Activated CD4-positive, alpha-beta T cell treated with anti-CD3 and anti-CD28 coated beads for 48 hours (primary cell): ENCODE data around the gene NDUFA11.

Source experiments
- DNase-seq: peaks from one replicate; pipeline ENCODE4 v3.0.0-alpha.2; 2020

Gene NDUFA11

DNA sequence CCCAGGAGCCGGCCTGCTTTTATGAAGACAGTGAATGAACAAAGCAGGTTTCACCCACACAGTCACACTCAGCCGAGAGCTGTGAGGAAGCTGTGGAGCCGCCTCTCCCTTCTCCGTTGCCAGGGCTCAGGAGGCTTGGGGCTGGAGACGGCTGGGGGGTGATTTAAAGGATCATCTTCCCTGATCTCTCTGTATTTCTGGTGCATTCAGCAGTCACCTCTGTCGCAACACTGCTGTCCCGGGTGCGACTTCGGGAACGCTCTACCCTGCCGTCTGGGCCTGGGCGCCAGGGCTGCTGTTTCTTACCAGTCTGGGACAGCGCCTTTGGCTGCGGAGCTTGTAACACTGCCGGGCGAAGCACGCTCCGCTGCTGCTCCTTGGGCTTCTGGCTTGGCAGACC, 28.6 kb upstream of the NDUFA11 start:
- DNase-seq: no peak

GRCh38 chr19:5931251-5931650, 27.7 kb upstream of the NDUFA11 start:
- no peak for DNase-seq

DNA sequence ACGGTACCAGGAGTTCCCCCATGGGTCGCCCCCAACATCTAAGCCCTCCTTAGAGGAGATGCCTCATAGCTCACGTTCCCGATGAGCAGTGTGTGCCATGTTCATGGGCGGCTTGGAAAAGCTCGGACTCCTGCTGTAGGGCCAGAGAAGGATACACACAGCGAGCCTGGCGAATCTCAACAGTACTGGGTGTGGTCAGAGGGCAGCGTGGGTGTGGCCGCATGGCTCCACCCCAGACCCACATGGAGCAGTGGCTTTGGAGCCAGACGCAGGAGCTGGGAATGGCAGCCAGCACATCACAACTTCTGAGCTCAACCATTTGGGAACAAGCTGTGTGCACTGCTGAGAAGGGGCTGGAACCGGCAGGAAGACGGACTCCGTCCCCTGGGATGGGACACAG, 26.0 kb upstream of the NDUFA11 start:
- no peak for DNase-seq

DNA sequence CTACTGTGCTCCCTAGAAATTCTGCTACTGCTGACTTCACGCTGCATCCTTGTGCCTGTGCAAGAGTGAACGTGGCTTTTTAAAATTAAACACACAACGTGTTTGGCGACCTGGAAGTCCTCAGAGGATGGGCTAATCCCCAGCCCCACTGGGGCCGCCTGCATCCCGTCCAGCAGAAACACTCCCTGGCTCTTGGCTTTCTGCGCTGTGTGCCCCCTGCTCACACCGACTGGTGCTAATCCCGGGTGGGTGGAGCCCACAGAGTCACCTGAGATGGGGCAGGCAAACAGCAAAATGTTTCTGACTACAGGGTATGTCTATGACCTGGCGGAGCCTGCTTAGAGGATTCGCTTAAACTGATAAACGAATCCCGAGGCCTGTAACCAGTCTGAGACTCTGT, 25.6 kb upstream of the NDUFA11 start:
- DNase-seq: no peak

DNA sequence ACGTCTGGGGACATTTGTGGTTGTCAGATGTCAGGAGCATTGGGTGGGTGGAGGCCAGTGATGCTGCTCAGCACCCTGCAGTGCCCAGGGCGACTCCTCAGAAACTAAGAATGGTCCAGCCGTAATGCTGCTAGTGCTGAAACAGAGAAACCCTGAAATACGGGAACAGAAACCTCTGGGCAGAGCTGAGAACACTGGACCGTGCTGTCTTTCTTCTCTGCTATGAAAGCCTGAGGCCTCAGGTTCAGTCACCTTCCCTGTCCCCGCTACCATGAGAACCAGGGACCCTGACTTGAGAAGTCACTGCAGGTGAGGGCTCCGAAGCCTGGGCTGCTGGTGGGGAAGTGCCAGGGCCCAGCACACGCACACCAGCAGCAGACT, 23.8 kb upstream of the NDUFA11 start:
- DNase-seq: no peak

GRCh38 chr19:5926641-5927440, 23.3 kb upstream of the NDUFA11 start:
- no peak for DNase-seq

DNA sequence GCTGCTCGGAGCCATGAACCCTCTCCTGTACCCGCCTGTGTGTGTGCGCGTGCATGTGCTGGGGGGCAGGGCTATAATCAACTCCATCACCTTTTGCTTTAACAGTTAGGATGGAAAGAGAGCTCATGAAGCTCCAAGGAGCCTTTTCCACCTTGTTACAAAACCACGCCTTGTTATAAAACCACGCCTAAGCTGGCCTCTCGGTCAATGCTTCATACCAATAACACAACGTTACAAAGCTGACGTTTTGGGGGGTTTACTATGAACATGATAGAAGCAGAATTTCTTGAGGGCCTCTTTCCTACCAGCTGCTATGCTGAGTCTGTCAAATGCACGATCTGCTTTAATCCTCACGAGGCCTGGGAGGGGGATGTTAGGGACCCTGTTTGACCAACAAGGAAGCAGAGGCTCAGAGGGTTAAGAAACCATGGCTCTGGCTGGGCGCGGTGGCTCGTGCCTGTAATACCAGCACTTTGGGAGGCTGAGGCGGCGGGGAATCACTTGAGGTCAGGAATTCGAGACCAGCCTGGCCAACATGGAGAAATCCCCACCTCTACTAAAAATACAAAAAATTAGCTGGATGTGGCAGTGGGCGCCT, 22.3 kb upstream of the NDUFA11 start:
- DNase-seq: no peak

DNA sequence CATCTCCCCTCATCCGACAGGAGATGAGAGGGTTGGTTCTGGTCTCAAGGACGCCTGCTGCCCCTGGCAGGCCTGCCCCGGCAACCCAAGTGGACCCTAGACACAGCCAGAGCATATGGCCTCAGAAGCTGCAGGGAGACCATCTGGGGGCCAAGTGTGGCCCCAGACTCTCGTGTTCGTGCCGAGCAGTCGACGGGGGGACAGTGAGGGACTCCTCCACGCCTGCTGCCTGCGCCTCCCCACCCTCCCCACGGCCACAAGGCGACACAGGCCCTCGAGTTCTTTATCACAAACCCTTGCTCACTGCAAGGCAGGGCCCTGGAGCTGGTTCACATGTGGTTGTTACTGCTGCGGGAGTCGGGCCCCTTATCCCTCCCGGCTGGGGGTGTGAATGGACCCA, 19.8 kb upstream of the NDUFA11 start:
- no peak for DNase-seq

DNA sequence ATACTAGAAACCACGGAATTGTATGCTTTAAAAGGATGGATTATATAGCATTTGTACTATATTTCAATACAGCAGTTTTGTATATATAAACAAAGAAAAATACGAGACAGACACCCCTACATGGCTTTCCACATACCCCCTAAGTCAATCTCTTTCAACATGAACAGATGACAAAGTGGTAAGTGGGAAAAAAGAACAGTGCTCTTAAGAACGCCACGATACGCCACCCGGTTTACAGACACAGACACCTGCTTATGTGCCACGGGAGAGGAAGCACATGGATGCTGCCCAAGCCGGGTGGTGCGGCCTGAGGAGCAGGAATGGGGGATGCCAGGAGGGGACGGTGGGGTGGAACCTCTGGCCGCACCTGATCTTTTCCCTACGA, 18.6 kb upstream of the NDUFA11 start:
- DNase-seq: no peak

DNA sequence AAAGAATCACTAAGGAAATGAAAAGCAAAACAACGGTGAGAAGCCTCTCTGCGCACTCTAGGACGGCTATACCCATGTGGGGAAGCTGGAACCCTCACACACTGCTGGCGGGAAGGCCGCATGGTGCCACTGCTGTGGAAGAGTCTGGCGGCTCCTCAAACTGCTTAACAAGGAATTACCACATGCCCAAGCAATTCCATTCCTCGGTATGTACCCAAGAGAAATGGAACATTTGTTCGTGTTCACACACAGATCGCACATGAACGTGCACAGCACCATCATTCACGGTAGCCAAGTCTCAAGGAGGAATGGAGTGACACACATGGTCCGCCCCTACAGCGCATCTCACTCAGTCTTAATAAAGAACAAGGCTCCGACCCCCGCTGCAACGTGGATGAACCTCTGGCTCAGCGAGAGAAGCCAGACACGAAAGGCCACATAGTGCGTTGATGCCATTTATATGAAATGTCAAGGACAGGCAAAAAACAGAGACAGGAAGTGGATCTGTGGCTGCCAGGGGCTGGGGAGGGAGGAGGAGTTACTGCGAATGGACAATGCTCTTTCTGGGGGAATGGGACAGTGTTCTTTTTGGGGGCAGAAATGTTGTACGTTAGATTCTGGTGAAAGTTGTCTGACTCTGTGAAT, 18.0 kb upstream of the NDUFA11 start:
- no peak for DNase-seq

DNA sequence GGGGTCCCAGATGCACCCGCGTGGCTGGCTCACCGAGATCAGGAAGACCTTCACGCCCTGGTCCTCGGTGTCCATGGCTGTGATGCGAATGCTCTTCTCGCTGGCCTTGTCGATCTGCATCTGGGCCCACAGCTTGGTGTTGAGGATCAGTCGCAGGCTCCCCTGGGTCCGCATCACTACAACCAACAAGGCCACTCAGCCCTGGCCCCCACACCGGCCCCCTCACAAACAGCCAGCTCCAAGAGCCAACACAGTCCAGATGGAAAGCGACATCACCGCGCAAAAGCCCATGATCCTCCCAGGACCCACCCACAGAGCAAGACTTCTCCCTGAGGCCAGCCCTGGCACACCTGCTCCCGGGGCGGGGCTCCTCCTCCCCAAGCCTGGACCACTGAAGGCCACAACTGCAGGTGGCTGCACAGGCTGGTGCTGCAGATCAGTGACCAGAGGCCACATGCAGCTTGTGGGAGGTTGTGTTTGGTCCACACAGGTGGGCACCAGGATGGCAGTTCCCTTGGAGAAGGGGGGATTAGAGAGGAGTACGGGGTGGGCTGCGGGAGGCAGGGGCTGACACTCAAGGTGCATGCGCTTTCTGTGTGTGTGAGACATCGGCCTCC, 15.0 kb upstream of the NDUFA11 start:
- DNase-seq: no peak

- no peak for DNase-seq
Measured at GRCh38 chr19:5917431-5918107, 14.0 kb upstream of the NDUFA11 start.

- DNase-seq: no peak
Measured at GRCh38 chr19:5916181-5916708, 12.7 kb upstream of the NDUFA11 start.

DNA sequence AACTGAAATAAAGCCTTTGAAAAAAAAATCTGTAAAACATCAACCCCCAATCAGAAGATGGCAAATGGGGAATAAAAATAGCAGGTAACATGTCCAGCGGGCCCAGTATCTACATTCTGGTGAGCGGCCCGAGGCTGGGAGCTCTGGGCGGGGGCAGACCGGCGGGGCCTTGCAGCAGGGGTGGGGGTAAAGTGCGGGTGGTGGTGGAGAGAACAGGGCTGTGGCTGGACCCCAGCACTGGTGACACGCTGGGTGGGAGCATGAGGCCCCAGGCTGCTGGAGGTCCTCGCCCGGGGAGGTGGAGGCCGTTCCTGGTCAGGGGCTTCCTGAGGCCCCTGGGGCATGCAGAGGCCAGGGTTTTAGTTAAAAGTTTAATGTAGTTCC, 12.2 kb upstream of the NDUFA11 start:
- DNase-seq: no peak

DNA sequence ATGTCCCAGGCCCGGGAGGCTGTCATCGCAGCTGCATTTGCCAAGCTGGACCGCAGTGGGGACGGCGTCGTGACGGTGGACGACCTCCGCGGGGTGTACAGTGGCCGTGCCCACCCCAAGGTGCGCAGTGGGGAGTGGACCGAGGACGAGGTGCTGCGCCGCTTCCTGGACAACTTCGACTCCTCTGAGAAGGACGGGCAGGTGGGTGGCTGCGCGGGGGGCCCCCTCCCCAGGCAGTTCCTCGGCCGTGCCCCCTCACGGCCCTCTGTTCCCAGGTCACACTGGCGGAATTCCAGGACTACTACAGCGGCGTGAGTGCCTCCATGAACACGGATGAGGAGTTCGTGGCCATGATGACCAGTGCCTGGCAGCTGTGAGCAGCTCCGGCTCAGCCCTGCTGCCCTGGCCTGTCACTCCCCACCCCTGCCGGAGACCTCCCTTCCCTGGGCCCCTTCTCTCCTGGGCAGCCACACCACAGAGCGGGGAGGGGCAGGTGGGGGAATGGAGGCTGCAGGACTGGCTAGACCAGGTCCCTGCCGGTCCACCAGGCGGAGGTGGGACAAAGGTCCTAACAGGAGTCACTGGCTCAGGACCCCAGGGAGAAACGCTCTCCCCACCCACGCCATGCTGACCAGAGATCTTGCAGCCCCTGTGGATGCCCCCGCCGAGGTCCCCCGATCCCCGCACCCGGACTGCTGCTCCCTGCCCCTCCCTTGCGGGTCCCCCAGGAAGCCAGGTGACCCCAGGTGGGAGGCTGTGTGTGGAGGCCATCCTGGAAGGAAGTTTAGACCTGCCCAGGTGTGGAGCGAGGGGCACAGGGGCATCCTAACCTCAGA, 11.6 kb upstream of the NDUFA11 start:
- DNase-seq: no peak

DNA sequence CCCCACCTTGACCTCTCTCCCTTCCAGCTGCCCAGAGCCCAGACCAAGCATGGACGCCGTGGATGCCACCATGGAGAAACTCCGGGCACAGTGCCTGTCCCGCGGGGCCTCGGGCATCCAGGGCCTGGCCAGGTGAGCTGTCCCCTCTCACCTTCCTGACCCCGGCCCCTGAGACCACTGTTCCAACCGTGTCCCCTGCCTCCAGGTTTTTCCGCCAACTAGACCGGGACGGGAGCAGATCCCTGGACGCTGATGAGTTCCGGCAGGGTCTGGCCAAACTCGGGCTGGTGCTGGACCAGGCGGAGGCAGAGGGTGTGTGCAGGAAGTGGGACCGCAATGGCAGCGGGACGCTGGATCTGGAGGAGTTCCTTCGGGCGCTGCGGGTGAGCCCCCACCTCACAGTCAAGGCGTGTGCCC, 10.8 kb upstream of the NDUFA11 start:
- no peak for DNase-seq

DNA sequence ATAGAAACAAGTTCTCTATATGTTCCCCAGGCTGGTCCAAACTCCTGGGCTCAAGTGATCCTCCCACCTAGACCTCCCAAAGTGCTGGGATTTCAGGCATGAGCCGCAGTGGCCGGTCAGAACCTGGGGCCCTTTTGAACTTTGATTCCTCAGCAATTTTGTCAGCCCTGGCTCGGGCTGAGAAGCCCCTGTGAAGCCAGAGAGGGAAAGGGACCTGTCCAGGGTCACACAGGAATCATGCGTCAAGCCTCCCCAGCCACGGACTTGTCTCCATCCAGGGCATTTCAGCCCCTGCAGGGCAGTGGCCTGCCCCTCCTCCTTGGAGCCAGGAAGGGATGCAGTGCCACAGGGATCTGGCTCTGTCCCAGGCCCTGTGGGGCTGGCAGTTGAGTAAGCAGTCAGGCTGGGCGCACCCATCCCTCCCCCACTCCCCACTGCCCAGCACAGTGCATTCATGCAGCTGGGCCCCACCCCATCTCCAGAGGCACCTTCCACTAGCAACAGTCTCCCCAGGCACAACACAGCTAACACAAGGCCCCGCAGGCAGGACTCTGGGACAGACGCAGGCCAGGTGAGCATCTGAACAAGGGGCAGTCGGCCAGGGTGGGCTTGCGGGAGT, 10.3 kb upstream of the NDUFA11 start, which contains the start of gene CAPS:
Gene CAPS (plus strand): TSS at position 516 of the 619 bp plus-strand sequence. CDS start 153 bp downstream, outside the sequence.
- DNase-seq: no peak

DNA sequence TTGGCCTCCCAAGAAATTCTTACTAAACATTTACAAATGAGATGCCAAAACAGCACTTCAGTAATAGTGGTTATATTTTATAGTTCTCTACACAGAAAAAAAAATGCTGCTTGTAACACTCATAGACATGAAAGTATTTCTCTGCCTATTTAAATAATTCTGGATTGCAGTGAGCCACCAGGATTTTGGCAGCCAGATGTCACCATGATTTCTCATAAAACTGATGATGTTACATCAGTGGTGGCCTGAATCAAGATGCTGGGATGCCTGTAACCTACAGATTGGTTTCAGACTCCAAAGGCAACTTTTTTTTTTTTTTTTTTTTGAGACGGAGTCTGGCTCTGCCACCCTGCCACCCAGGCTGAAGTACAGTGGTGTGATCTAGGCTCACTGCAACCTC, 7.8 kb upstream of the NDUFA11 start:
- no peak for DNase-seq

DNA sequence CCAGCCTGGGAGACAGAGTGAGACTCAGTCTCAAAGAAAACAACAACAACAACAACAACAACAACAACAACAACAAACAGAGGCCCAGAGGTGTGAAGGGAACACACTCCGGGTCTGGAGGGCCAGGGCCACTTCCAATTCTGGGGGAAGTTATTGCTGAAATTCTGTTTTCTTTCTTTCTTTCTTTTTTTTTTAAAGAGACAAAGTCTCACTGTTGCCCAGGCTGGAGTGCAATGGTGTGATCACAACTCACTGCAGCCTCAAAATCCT, 7.0 kb upstream of the NDUFA11 start:
- no peak for DNase-seq

DNA sequence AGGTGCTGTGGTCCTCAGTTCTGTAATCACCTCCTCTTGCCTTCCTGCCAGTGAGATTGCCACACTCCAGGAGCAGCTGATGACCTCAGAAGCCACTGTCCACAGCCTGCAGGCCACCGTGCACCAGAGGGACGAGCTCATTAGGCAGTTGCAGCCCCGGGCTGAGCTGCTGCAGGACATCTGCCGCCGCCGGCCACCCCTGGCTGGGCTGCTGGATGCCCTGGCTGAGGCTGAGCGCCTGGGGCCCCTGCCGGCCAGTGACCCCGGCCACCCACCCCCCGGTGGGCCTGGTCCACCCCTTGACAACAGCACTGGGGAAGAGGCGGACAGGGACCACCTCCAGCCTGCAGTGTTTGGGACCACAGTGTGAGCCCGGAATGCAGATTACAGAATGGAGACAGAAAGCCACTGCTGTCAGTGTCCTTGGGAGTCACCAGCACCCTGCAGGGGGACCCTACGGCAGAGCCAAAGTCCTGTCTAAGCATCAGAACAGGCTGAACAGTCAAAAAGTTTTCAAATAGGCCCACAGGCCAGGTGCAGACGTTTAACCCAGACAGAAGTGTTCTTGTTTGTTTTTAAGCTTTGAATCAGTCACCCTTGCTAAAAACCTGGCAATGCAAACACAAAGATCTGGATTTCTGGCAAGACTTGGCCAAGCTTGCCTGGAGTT, 5.3 kb upstream of the NDUFA11 start:
- DNase-seq: no peak

GRCh38 chr19:5907241-5907640, 3.7 kb upstream of the NDUFA11 start:
- peak; percentile 40 for DNase-seq
